GM13976 (cell line): ENCODE measurements around the gene RASAL2.

Source experiments
- DNase-seq: peaks from one replicate; pipeline ENCODE4 v3.0.0; 2012; ENCODE audit warnings: low spot score
- in situ Hi-C: fragments of 300-500 bp; cut with MboI; formaldehyde crosslinking; loops from one replicate; pipeline ENCODE4 v1.12.0; 2022; ENCODE audit warnings: low sequenced_read_pairs, mixed read lengths, inconsistent platforms; ENCODE audit not compliant: unreplicated experiment
- TF ChIP-seq, protein P1 (sequence below): IDR thresholded peaks from 2 replicates; pipeline ENCODE4 v1.5.1; 2012; ENCODE audit warnings: borderline replicate concordance, mild to moderate bottlenecking; ENCODE audit not compliant: insufficient read depth; ENCODE audit errors: extremely low read depth, missing control alignments, control extremely low read depth

The RASAL2 gene

GRCh38 chr1:178258536-178258935, 164.6 kb downstream of the RASAL2 start:
- TF ChIP-seq, protein P1, sequence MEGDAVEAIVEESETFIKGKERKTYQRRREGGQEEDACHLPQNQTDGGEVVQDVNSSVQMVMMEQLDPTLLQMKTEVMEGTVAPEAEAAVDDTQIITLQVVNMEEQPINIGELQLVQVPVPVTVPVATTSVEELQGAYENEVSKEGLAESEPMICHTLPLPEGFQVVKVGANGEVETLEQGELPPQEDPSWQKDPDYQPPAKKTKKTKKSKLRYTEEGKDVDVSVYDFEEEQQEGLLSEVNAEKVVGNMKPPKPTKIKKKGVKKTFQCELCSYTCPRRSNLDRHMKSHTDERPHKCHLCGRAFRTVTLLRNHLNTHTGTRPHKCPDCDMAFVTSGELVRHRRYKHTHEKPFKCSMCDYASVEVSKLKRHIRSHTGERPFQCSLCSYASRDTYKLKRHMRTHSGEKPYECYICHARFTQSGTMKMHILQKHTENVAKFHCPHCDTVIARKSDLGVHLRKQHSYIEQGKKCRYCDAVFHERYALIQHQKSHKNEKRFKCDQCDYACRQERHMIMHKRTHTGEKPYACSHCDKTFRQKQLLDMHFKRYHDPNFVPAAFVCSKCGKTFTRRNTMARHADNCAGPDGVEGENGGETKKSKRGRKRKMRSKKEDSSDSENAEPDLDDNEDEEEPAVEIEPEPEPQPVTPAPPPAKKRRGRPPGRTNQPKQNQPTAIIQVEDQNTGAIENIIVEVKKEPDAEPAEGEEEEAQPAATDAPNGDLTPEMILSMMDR, result no peak
- no peak for DNase-seq

GRCh38 chr1:178262120-178262500, 168.2 kb downstream of the RASAL2 start:
- DNase-seq, result no peak
- in situ Hi-C loops, result no loop called here
- TF ChIP-seq, protein P1, result no peak

More at GRCh38 chr1:178258536-178258935, 164.6 kb downstream of the RASAL2 start:
- in situ Hi-C loops, result no loop called here

DNA sequence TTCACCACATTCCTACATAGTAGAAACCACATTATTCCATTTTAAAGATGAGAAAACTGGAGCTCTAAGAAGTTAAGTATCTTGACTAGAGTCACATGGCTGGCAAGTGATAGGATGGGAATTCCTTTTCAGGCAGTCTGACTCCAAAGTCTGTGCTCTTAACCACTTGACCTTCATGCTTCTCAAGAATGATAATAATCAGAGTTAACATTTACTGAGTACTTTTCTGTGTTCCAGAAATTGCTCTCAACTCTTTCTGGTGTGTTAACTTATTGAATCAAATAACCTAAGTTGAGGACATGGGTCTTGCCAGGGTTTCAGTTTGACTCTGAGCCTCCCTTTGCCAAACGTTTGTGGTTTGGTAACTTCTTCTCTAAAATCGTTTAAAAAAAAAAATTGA, 169.4 kb downstream of the RASAL2 start:
- no peak for DNase-seq
- in situ Hi-C loops, result no loop called here
- TF ChIP-seq, protein P1, result no peak

- no peak for DNase-seq
- TF ChIP-seq, protein P1, result no peak
- in situ Hi-C loops, result no loop called here
Observed at GRCh38 chr1:178266113-178266512, 172.2 kb downstream of the RASAL2 start.

DNA sequence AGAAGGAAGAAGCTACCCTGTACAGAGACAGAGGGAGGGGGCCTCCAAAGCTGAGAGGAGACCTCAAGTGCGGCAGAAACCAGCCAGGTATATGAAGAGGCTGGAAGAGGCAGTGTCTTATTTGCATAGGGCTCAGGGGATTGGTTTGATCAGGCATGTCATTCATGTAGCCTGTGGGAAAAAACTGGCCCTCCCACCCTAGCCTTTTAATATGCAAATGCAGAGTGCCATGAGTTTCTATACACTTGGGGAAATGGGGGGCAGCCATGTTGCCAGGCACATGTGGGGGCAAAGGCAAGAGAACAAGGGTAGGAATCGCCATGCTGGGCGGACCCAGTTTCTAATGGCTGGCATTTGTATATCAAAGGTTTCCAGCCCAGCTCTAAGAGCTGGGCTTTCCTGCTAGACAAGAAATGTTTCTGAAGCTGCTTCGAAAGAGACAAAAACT, 172.7 kb downstream of the RASAL2 start:
- TF ChIP-seq, protein P1, result no peak
- in situ Hi-C loops, result no loop called here
- DNase-seq, result no peak

DNA sequence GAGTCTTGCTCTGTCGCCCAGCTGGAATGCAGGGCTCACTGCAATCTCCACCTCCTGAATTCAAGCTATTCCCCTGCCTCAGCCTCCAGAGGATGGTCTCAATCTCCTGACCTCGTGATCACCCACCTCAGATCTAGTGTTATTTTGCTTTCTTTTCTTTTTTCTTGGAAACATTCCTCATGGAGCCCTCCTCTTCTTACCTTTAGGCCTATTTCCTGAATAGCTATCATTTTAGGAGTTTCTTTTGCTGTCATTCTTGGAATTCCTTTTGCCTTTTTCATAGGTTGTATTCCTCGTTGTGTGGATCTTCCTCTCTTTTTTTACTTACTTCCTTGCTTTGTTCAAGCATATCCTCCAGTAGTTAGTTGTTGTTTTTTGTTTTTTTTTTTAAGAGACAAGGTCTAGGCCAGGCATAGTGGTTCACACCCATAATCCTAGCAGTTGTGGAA, 173.8 kb downstream of the RASAL2 start:
- TF ChIP-seq, protein P1, result no peak
- in situ Hi-C loops, result no loop called here
- DNase-seq, result no peak

- TF ChIP-seq, protein P1, result no peak
- DNase-seq, result no peak
- in situ Hi-C loops, result no loop called here
Observed at GRCh38 chr1:178271471-178271870, 177.6 kb downstream of the RASAL2 start.
